OCI-LY7 (cell line): ENCODE data around the gene FAM131B. TPM values are rescaled to one million over a fixed set of nuclear protein-coding genes. Genes with fewer than 3 reads are reported as not detected.

Experiments
- BruUV-seq: library from RNA; stranded (reverse); fragments of 400-500 nt; replicated peaks from 2 replicates; lab custom pipeline; 2021; lab: Mats Ljungman, UMichigan
- CTCF ChIA-PET: fragments of 300-600 bp; sonication (Branson Sonifier 250); formaldehyde crosslinking; loops from one replicate; lab custom pipeline; 2022; ENCODE audit warnings: antibody characterized with exemption; ENCODE audit not compliant: unreplicated experiment; lab: Charles Lee
- POLR2A ChIA-PET: fragments of 300-600 bp; sonication (Branson Sonifier 250); formaldehyde crosslinking; loops from one replicate; lab custom pipeline; 2022; ENCODE audit warnings: antibody characterized with exemption; lab: Charles Lee
- DNase-seq: peaks from one replicate; pipeline ENCODE4 v3.0.0-alpha.2; 2015; ENCODE audit warnings: low spot score
- H2AFZ ChIP-seq: fragments of 200-600 bp; sonication (generic), shearing (Covaris generic); 2 replicates; pipeline ENCODE4 v1.6.1; 2014; ENCODE audit warnings: mild to moderate bottlenecking, antibody characterized with exemption, low read length, moderate library complexity
- H3K27ac ChIP-seq: fragments of 200-600 bp; sonication (generic); 2 replicates; pipeline ENCODE4 v1.5.1; 2014; ENCODE audit warnings: mixed run types, low read depth, mild to moderate bottlenecking, moderate library complexity, low read length, inconsistent platforms; ENCODE audit not compliant: poor library complexity, severe bottlenecking
- H3K36me3 ChIP-seq: fragments of 200-600 bp; sonication (generic); 2 replicates; pipeline ENCODE4 v1.6.1; 2014; ENCODE audit warnings: mild to moderate bottlenecking, antibody characterized with exemption, low read length, moderate library complexity, mixed read lengths; ENCODE audit not compliant: insufficient read depth
- H3K4me1 ChIP-seq: fragments of 200-600 bp; sonication (generic); 2 replicates; pipeline ENCODE4 v1.5.1; 2014; ENCODE audit warnings: mild to moderate bottlenecking, low read length; ENCODE audit not compliant: insufficient read depth, poor library complexity, severe bottlenecking
- H3K4me2 ChIP-seq: fragments of 200-600 bp; sonication (generic); 2 replicates; pipeline ENCODE4 v1.6.1; 2014; ENCODE audit warnings: mild to moderate bottlenecking, low read length
- H3K4me3 ChIP-seq: fragments of 200-600 bp; sonication (generic); 2 replicates; pipeline ENCODE4 v1.5.1; 2014; ENCODE audit warnings: mild to moderate bottlenecking, low read depth, low read length; ENCODE audit not compliant: poor library complexity, severe bottlenecking
- H3K79me2 ChIP-seq: fragments of 200-600 bp; sonication (generic); 2 replicates; pipeline ENCODE4 v1.6.1; 2016; ENCODE audit warnings: low read depth, mild to moderate bottlenecking, low read length, moderate library complexity, mixed read lengths; ENCODE audit not compliant: insufficient read depth
- H3K9me2 ChIP-seq: fragments of 200-600 bp; sonication (generic); 2 replicates; pipeline ENCODE4 v1.6.1; 2016; ENCODE audit warnings: mild to moderate bottlenecking, low read length, mixed read lengths; ENCODE audit not compliant: insufficient read depth
- H3K9me3 ChIP-seq: fragments of 200-600 bp; sonication (generic); 2 replicates; pipeline ENCODE4 v1.6.1; 2014; ENCODE audit warnings: mild to moderate bottlenecking, mixed run types, low read length, mixed read lengths
- H4K20me1 ChIP-seq: fragments of 200-600 bp; sonication (generic); 2 replicates; pipeline ENCODE4 v1.6.1; 2014; ENCODE audit warnings: mild to moderate bottlenecking, antibody characterized with exemption, low read length, moderate library complexity, mixed read lengths; ENCODE audit not compliant: insufficient read depth
- EZH2phosphoT487 ChIP-seq: fragments of 200-600 bp; sonication (generic); IDR thresholded peaks from 2 replicates; pipeline ENCODE4 v1.6.1; 2018; ENCODE audit warnings: low read depth, borderline replicate concordance, mild to moderate bottlenecking, mixed run types, antibody characterized with exemption, low read length, moderate library complexity, mixed read lengths
- intact Hi-C: fragments of 100-400 bp; cut with micrococcal nuclease; formaldehyde crosslinking; loops from one replicate; pipeline ENCODE4 v1.10.0; 2022; ENCODE audit not compliant: unreplicated experiment
- total RNA-seq, 2 experiments: library from RNA; depleted of rRNA in 1 of 2; stranded (reverse); fragments of >200 nt in 1 of 2; shearing (Covaris generic) in 1 of 2; gene quantifications; 2 replicates each; pipeline ENCODE4 v1.2.3, GENCODE V29; 2014 to 2022
- TF ChIP-seq, protein P1 (sequence below): fragments of 200-600 bp; sonication (generic); conservative IDR thresholded peaks from 2 replicates; pipeline ENCODE4 v1.5.1; 2014; ENCODE audit warnings: mild to moderate bottlenecking, antibody characterized with exemption, low read length, moderate library complexity, mixed read lengths

Gene FAM131B
- total RNA-seq, 2 experiments from 2014 or later = not detected

GRCh38 chr7:143375298-143376034 is 13.0 kb upstream of the FAM131B start:
- H3K4me3 ChIP-seq = no peak overlapping the region
- H3K9me2 ChIP-seq = no peaks in the 10 kb centered on the region
- ChIA-PET CTCF (interaction anchor here (0.8 kb wide), 1 partner anchor 135 kb away, joined by 4 read pairs; no protein-coding TSS in a partner anchor), POLR2A (no interaction called here)
- TF ChIP-seq, protein P1, sequence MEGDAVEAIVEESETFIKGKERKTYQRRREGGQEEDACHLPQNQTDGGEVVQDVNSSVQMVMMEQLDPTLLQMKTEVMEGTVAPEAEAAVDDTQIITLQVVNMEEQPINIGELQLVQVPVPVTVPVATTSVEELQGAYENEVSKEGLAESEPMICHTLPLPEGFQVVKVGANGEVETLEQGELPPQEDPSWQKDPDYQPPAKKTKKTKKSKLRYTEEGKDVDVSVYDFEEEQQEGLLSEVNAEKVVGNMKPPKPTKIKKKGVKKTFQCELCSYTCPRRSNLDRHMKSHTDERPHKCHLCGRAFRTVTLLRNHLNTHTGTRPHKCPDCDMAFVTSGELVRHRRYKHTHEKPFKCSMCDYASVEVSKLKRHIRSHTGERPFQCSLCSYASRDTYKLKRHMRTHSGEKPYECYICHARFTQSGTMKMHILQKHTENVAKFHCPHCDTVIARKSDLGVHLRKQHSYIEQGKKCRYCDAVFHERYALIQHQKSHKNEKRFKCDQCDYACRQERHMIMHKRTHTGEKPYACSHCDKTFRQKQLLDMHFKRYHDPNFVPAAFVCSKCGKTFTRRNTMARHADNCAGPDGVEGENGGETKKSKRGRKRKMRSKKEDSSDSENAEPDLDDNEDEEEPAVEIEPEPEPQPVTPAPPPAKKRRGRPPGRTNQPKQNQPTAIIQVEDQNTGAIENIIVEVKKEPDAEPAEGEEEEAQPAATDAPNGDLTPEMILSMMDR = no peak
- TF ChIP-seq EZH2phosphoT487 = no peak
- intact Hi-C loops = no loop called here
- peak overlapping the region; percentile 13; the same call in 1 of the 2 replicates for H3K4me2 ChIP-seq
- H2AFZ ChIP-seq = peak overlapping the region; percentile 84
- peaks cover 13% of the 10 kb centered on the region for H3K4me1 ChIP-seq
- H3K79me2 ChIP-seq = no peaks in the 10 kb centered on the region
- no peaks in the 10 kb centered on the region for H3K36me3 ChIP-seq
- peak; percentile 40 for DNase-seq
- BruUV-seq = no TSS peak
- H3K9me3 ChIP-seq = no peaks in the 10 kb centered on the region
- no peaks in the 10 kb centered on the region for H4K20me1 ChIP-seq
- H3K27ac ChIP-seq = no peak overlapping the region

GRCh38 chr7:143374561-143374960 is 12.0 kb upstream of the FAM131B start:
- Histone ChIP-seq H3K36me3 (no peaks in the 10 kb centered on the region), H3K4me3 (no peak overlapping the region), H3K79me2 (no peaks in the 10 kb centered on the region), H3K27ac (no peak overlapping the region), H3K4me1 (peaks cover 13% of the 10 kb centered on the region), H3K9me3 (no peaks in the 10 kb centered on the region), H2AFZ (no peak overlapping the region), H4K20me1 (no peaks in the 10 kb centered on the region), H3K4me2 (no peak overlapping the region), H3K9me2 (no peaks in the 10 kb centered on the region)
- no peak for DNase-seq
- intact Hi-C loops = no loop called here
- TF ChIP-seq, protein P1 = no peak
- TF ChIP-seq EZH2phosphoT487 = no peak
- ChIA-PET CTCF (no interaction called here), POLR2A (interaction anchor here (0.5 to 0.8 kb wide), 2 partner anchors 66 to 86 kb away, joined by 8 read pairs; partner anchors contain the start of gene CASP2)
- BruUV-seq = no TSS peak

DNA sequence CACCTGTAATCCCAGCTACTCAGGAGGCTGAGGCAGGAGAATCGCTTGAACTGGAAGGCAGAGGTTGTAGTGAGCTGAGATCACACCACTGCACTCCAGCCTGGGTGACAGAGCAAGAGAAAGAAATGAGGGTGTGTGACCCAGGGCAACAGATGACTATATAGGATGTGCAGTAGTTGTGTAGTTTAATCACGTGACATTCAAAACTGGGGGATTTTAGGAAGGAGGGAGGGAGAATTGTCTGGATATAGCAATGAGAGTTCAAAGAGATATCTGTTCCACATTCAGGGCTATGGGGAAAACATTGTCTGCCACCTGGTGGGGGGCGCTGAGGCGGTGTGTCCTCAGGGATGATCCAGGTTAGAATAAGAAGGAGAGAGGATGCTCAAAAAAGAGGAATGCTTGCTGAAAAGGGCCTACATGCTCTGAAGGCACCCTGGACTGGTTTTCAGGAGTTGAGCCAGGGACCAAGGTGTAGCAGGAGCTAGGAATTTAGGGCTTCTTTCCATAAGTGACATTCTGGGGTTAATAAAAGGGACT is 10.8 kb upstream of the FAM131B start:
- H3K4me2 ChIP-seq = no peak overlapping the region
- no peaks in the 10 kb centered on the region for H3K9me3 ChIP-seq
- no peaks in the 10 kb centered on the region for H3K9me2 ChIP-seq
- no peak overlapping the region for H2AFZ ChIP-seq
- H3K4me3 ChIP-seq = no peak overlapping the region
- peaks cover 13% of the 10 kb centered on the region for H3K4me1 ChIP-seq
- CTCF ChIA-PET = no interaction called here
- no peak overlapping the region for H3K27ac ChIP-seq
- H4K20me1 ChIP-seq = no peaks in the 10 kb centered on the region
- POLR2A ChIA-PET = no interaction called here
- H3K36me3 ChIP-seq = no peaks in the 10 kb centered on the region
- no peak for DNase-seq
- no peak for TF ChIP-seq EZH2phosphoT487
- TF ChIP-seq, protein P1 = no peak
- no TSS peak for BruUV-seq
- no peaks in the 10 kb centered on the region for H3K79me2 ChIP-seq
- intact Hi-C loops = no loop called here
